NAMALWA (cell line): ENCODE data around the gene DEPDC1B.
"Not testable (repeated sequence)": the region's sequence is repeated elsewhere in the genome, so short reads cannot be mapped to it uniquely, and the experiment has no call there.

Experiments
- DNase-seq: peaks from one replicate; pipeline ENCODE4 v3.0.0-alpha.2; 2015; ENCODE audit warnings: low spot score

The DEPDC1B gene

DNA sequence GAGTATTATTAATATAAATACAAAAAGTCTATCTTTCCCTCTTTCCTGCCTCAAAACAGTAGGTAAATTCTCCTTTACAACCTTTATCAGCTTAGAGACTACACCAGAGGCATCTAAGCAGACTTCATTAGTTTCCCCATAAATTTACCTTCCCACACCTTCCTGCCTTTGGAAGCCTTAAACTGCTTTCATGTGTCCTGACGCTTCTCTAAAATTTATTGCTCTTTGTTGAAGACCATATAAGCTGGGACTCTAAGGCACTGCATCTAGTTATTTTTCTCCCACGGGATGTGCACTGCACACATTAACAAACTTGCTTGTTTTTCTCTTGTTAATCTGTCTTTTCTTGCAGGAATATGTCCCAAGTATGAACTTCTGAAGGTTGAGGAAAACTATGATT, 51.8 kb downstream of the DEPDC1B start:
- DNase-seq: no peak

DNA sequence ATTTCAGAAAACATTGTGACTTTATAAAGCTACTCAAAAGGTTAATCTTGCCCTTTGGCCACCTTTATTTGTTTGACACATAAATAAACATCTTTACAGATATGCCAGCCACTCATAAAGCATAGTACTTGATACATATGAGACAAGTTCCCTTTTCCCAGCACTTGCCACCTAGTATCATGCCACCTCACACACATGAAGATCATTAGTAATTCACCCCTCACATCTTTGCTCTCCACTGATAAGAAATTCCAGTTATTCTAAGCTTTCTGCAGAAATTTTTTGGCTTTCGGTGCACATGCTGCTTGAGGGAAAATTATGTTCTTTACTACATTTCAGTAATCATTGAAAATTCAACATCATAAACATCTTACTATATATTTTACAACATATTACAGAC, 59.1 kb downstream of the DEPDC1B start:
- no peak for DNase-seq

DNA sequence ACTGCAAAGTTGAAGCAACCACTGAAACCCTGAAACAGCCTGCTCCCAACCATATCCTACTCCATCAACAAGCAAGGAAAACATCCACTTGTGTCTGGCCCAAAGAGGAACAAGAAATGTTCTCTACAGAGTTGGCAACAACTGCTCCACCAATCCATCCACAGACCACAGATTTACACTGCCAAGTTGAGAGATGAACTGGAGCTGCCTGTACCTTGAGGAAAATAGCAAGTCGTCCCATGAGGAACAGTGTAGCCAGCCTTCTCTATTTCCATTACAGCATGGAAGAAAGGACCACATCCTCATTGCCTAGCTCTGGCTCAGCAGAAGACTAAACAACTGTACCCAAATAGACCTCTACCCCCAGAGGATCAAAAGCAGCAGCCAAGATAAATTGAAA, 60.4 kb downstream of the DEPDC1B start:
- no peak for DNase-seq

DNA sequence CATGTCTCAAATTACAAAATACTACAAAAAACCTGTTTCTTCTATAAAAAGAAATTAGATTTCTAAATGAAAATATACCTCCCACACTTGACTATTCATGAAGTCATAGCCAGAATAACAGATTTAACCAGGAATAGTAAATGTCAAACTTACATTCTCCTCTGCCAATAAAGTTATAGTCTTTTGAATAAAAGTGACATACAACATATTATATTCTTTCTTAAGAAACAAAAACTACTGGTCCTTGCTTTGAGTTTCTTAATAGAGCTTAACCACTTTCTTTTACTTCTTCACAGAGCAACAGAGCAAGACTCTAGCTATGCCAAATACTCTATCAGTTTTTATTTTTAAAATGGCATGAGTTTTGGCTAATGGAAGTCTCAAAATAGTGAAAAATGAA, 61.7 kb downstream of the DEPDC1B start:
- DNase-seq: no peak

DNA sequence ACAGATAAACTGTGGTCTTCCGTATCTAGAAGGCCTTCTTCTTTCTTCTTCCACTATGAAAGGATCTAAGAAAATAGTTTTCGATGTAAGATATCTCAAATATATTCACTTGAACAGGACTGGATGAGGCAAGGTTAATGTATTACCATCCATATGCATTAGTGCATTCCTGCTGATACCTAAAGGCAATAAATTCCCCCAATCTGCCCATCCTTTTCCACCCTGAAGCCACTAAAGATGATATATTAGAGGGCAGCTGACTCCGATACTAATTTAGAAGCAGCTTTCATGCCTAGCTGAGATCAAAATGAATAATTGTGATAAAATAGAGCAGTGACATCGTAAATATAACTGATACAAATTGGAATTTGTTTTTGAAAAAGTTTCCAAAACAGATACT, 63.3 kb downstream of the DEPDC1B start:
- no peak for DNase-seq

DNA sequence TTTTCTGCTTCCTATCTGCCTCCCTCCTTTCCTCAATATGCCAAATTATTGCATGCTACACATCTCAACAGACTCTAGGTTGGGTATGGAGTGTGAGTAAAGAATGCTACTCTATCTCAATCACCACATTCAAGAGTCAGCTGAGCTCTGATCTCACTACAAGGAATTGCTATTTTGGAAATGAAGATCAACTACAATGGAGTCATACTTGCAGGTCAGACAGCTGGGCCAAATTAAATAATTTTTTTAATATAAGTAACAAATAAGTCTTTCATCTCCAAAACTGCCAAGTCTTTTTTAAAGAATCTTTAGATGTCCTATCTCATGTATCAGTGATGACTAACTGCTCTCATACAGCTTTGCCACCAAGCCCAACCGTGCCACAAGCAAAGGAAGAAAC, 64.0 kb downstream of the DEPDC1B start:
- DNase-seq: no peak

DNA sequence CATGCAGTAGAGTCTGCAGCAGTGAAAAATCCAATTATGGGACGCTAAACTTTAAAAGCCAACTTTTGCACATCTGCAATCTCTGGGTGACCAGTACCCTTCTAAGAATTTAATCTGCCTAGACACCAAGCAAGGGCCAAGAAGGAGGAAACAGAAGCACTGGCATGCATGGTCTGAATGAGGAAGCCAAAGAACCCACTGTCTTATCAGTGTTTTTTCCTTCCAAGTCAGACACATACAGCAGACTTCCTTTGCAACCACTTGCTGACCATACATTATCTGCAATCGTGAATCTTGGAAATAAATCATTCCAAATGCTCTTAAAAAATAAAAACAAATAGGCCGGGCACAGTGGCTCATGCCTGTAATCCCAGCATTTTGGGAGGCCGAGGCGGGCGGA, 65.9 kb downstream of the DEPDC1B start:
- no peak for DNase-seq

DNA sequence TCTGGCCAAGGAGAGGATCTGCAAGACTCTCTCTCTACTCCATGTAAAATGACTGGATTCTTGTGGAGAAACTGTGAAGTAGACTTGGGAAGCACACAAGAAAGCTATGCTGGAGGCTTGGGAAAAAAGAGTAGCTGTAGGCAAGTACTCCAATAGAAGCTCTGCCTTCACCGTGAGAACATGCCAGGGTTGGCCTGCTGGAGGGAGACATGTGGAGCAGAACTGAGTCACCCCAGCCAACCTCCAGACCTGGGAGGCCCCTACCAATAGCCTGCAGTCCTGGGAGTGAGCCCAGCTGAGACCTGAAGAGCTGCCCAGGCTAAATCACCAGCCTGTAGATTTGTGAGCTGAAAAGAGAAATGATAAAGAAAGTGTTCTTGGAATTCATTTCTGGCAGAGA, 66.6 kb downstream of the DEPDC1B start:
- DNase-seq: no peak

DNA sequence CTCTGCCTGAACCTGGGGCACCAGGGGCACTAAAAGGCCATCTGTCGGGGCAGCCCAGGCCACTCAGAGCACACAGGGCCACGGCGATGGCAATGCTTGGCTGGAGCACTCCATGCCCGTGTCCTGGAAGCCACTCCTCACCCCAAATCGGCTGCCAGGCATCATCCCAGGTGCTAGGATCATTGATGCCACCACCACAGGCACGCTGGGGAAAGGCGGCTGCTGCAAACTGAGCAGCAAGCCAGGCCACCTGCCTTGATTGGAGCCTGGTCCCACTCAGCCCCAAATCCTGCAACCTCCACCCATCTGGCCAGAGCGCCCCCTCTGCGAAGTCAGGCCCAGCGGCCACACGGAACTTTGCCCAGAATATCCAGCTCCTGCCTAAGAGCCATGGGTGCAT, 67.8 kb downstream of the DEPDC1B start:
- DNase-seq: no peak

DNA sequence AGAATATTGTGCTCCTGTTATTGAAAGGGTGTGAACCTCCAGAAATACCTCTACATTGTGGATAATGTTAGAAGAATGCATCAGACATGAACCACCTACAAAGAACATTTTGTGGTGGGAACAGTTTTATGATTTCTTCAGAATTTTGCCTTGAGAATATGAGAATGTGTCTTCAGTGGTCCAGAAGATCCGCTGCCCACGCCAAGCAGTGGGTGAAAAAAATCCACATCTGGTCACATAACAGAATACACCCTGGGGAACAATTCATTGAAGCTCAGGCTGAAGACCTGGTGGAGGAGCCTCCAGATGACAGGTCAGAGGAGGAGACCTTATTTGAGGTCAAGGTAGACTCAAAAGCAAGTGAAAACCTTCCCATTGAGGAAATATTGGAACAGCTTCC, 69.1 kb downstream of the DEPDC1B start:
- DNase-seq: no peak

DNA sequence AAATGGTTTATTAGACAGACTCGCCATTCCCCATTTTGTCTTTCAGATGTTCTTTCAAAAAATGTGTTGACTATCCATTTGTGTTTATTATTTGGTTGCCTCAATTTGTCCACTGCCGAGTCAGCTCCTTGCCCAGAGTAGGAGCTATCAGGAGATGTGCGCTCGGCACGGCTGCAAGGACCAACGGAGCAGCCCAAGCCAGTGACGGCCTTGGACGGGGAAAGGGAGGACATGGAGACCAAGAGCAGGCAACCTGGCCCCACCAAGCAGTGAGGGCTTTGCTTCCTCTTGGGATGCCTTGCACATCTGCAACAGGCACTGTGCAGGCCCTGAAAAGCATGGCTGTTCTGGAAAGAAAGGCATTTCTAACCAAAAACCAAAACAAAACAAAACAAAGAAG, 69.8 kb downstream of the DEPDC1B start:
- no peak for DNase-seq

DNA sequence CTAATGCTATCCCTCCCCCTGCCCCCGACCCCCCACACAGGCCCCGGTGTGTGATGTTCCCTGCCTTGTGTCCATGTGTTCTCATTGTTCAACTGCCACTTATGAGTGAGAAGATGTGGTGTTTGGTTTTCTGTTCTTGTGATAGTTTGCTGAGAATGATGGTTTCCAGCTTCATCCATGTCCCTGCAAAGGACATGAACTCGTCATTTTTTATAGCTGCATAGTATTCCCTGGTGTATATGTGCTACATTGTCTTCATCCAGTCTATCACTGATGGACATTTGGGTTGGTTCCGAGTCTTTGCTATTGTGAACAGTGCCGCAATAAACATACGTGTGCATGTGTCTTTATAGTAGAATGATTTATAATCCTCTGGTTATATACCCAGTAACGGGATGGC, 75.1 kb downstream of the DEPDC1B start:
- DNase-seq: not testable (repeated sequence)

DNA sequence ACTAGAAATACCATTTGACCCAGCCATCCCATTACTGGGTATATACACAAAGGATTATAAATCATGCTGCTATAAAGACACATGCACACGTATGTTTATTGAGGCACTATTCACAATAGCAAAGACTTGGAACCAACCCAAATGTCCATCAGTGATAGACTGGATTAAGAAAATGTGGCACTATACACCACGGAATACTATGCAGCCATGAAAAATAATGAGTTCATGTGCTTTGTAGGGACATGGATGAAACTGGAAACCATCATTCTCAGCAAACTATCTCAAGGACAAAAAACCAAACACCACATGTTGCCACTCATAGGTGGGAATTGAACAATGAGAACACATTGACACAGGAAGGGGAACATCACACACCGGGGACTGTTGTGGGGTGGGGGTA, 79.2 kb downstream of the DEPDC1B start:
- DNase-seq: not testable (repeated sequence)

DNA sequence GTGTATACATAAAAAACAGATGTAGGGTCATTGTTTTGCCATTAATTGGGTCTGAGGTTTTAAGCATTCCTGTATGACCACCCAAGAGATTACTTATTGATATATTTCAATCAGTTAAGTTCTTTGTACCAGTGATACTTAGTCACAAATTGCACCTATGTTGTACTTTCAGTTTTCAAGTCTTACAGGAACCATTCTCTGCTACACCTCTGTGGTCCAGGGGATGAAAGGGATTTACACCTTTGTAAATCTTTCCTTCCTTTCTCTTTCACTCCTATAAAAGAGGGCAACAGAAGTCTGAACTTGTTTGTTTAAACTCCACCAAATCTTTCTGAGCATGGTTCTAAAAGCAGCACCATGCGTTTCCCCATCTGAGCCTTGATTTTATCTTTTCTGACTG, 86.1 kb downstream of the DEPDC1B start:
- DNase-seq: no peak

DNA sequence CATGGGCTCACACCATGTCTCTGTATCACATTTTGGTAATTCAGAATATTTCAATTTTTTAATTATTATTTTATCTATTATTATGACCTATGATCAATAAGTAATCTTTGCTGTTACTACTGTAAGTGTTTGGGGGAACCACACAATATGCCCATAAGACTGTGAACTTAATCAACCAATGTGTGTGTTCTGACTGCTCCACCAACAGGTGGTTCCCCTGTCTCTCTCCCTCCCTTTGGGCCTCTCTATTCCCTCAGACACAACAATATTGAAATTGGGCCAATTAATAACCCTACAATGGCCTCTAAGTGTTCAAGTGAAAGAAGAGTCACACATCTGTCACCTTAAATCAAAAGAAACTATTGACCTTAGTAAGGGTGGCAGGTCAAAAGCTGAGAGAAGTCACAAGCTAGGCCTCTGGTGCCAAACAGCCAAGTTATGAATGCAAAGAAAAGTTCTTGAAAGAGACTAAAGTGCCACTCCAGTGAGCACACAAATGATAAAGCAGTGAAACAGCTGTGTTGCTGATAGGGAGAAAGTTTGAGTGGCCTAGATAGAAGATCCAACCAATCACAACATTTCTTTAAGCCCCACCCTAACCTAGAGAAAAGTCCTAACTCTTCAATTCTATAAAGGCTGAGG, 88.7 kb downstream of the DEPDC1B start:
- DNase-seq: no peak

DNA sequence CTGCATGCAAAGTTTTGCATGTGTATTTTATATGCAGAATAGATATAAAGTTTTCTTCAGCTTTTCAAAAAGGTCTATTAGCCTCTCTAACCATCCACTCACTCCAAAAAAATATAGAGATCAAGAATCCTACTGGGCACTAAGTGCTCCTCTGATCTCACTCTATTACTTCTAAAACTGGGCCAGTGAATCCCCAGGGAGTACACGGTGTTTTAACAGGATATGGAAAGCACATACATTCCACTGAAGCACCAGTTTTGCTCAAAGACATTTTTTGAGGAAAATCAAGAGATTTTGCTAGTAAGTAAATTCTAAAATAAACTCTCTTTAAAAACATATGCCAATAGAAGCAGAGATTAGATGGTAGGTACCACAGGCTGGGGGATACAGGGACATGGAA, 95.2 kb downstream of the DEPDC1B start:
- no peak for DNase-seq

DNA sequence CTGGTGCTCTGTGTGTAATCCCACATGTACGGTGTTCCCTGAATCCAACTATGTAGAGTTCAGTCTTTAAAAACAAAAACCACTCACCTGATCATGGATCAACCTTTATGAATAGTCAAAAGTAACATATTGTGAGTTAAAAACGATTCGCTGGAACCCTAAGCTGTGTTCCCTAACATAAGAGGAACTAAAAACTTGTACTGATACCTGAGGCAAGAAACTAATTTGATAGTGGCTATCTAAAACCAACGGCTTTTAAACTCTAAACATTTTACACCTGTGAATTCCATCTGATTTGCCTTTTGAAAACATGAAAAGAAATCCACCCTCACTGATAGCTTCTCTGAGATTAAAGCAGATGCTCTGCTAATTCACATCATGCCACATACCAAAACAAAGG, 101.5 kb downstream of the DEPDC1B start:
- DNase-seq: no peak

DNA sequence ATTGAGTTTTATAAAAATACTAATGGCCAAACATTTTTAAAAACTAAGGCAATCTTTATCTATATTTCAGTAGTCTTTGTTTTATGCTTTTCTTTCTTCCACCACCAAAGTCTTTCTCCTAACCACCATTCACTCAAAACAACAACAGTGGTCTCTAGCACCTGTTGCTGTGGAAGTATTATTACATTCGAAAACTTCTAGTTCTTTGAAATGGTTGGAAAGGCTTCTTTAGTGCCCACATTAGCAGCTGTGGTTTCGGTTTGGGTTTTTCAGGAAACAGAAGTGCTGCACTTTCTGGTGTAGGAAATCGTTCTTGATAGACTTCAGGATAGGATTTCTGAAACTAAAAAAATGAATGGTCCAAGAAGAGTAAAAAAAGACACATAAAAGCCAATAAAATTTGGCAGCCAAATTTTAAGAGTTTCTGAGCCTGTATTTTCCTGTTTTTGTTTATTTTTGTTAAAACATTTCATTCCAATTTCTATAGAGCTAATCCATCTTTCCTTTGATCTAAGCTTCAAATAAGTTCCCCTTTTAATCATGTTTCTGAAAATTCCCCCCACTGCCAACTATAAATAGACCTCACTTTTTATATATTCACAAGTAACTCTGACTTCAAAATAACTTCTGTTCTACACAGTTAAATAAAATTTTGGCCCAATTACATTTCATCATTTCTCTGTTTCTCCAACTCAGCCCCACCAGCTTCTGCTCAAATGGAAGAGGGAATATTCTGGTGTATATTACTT, 102.2 kb downstream of the DEPDC1B start:
- DNase-seq: peak; percentile 25

DNA sequence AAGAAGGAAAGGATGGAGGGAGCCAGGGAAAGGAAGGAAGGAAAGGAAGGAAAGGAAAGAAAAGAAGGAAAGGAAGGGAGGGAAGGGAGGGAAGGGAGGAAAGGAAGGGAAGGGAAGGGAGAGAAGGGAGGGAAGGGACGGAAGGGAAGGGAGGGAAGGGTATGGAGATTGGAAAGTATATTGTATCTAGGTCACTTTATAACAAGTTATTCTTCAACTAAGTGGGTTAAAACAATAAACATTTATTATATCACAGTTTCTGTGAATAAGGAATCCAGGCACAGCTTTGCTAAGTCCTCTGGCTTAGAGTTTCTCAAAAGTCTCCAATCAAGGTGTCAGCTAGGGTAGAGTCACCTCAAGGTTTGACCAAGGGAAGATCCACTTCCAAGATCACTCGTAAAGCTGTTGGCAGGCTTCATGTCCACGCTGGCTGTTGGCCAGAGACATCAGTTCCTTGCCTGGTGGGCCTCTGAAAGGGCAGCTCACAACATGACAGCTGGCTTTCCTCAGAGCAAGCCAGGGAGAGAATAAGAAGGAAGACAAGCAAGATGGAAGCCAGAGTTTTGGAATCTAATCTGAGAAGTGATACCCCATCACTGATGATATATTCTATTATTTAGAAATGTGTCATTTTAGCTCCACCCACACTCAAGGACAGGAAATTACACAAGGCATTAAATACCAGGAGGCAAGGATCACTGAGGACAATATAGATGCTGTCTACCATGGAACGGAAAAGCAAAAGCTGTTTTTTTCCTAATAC, 105.1 kb downstream of the DEPDC1B start:
- no peak for DNase-seq

DNA sequence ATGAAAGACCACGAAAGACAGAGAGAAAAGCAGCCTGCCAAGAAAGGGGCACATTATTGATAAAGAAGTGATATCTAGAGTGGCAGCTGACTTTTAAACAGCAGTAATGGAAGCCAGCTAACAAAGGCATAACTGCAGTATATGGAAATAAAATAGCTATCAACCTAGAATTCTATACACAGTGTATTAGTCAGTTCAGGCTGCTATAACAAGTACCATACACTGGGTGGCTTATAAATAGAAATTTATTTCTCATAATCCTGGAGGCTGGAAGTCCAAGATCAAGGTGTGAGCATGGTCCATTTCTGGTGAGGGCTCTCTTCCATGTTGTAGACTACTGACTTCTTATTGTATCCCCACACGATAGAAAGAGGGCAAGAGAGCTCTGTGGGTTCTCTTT, 109.8 kb downstream of the DEPDC1B start:
- no peak for DNase-seq

DNA sequence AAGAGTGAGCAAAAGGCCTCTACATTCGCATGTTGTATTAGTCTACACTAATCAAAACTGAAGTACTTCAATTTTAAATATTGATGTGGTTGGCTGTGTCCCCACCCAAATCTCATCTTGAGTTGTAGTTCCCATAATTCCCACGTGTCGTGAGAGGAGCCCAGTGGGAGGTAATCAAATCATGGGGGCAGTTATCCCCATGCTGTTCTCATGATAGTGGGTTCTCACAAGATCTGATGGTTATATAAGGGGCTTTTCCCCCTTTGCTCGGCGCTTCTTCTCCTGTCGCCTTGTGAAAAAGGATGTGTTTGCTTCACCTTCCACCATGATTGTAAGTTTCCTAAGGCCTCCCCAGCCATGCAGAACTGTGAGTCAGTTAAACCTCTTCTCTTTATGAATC, 112.7 kb downstream of the DEPDC1B start:
- DNase-seq: not testable (repeated sequence)

DNA sequence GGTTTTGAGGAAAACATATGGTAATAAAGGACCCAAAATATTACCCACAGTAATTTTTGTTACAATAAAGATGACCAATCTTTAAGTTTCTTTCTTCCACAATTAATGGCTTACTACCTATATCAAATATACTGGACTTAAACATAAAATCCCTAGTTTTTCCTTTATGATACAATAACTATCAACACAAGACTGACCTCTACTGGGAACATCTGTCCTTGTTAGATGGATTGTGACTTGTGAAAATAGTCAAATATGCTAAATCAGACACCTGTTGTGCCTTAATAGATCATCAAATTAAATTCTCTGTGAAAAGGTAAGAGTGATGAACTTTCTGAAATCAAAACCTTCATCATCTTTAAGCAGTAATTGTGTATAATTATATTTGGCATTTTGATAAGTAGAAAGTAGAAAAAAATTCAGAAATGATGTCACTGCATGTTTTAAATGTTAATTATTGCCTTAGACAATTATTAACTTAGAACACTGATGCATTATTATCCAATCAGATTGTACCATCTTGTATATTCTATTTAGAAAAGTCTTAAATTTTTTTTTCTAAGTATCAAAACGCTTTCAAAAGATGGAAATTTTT, 113.6 kb downstream of the DEPDC1B start:
- peak; percentile 20 for DNase-seq

DNA sequence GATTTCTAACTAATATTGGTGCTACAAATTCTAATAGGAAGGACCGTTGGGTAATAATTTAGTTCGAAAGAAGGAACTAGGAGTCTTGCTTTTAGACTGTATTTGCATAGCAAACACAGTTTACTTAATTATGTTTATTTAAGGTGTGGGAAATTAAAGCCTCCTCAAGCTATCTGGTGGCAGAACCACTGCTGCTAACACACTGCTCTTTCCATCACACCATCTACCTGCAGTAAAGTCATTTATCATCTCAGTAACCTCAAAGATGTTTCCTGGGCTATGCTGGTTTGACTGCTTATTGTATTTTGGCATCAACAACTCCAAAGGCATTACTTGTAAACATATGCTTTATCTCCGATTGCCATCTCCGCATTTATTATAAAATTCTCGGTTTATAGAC, 114.3 kb downstream of the DEPDC1B start:
- no peak for DNase-seq
